HG03196 (cell line): ENCODE data around the gene SLC25A45.
"Not testable (repeated sequence)": the region's sequence is repeated elsewhere in the genome, so short reads cannot be mapped to it uniquely, and the experiment has no call there.

Experiments used
- ATAC-seq: cut with Tn5 transposase; IDR thresholded peaks from one replicate; pipeline ENCODE4 v1.9.1; 2021; ENCODE audit not compliant: unreplicated experiment

SLC25A45 gene

GRCh38 chr11:65363770-65364169, 18.7 kb downstream of the SLC25A45 start:
- no peak for ATAC-seq

- ATAC-seq, result no peak
Measured at GRCh38 chr11:65362966-65363365, 19.5 kb downstream of the SLC25A45 start.

- ATAC-seq, result no peak
Measured at GRCh38 chr11:65362320-65362931, 20.0 kb downstream of the SLC25A45 start.

GRCh38 chr11:65357856-65358356, 24.5 kb downstream of the SLC25A45 start:
- no peak for ATAC-seq

- ATAC-seq, result no peak
Measured at GRCh38 chr11:65356394-65356972, 26.0 kb downstream of the SLC25A45 start.

- no peak for ATAC-seq
Measured at GRCh38 chr11:65355776-65356393, 26.6 kb downstream of the SLC25A45 start.

- ATAC-seq, result peak; percentile 14
Measured at GRCh38 chr11:65355013-65355775, 27.3 kb downstream of the SLC25A45 start.

GRCh38 chr11:65354265-65355012, 28.0 kb downstream of the SLC25A45 start, which contains the start of gene TIGD3:
Gene TIGD3, plus strand, starts transcription at chr11:65354751. Its CDS starts 1,058 bp downstream, at chr11:65355809.
- peak; percentile 79 for ATAC-seq

GRCh38 chr11:65353900-65354264, 28.6 kb downstream of the SLC25A45 start:
- ATAC-seq, result no peak

- ATAC-seq, result no peak
Measured at GRCh38 chr11:65353376-65353775, 29.1 kb downstream of the SLC25A45 start.

- ATAC-seq, result no peak
Measured at GRCh38 chr11:65352783-65353182, 29.7 kb downstream of the SLC25A45 start.

- ATAC-seq, result no peak
Measured at GRCh38 chr11:65351511-65351910, 30.9 kb downstream of the SLC25A45 start.

- no peak for ATAC-seq
Measured at GRCh38 chr11:65341856-65342255, 40.6 kb downstream of the SLC25A45 start.

- ATAC-seq, result no peak
Measured at GRCh38 chr11:65340226-65340625, 42.2 kb downstream of the SLC25A45 start.

GRCh38 chr11:65338676-65339075, 43.8 kb downstream of the SLC25A45 start:
- ATAC-seq, result no peak

GRCh38 chr11:65334696-65335295, 47.6 kb downstream of the SLC25A45 start:
- no peak for ATAC-seq

- ATAC-seq, result not testable (repeated sequence)
Measured at GRCh38 chr11:65332591-65332990, 49.9 kb downstream of the SLC25A45 start.

GRCh38 chr11:65330544-65330943, 51.9 kb downstream of the SLC25A45 start:
- no peak for ATAC-seq

GRCh38 chr11:65329944-65330403, 52.5 kb downstream of the SLC25A45 start:
- no peak for ATAC-seq

- no peak for ATAC-seq
Measured at GRCh38 chr11:65329478-65329877, 53.0 kb downstream of the SLC25A45 start.
